NK-92 treated with Interleukin-12 subunit alpha and Interleukin-12 subunit beta, amount 100 ng/mL, for 24 hours (cell line): ENCODE results near the gene CENPA.
"Not testable (repeated sequence)": the region's sequence is repeated elsewhere in the genome, so short reads cannot be mapped to it uniquely, and the experiment has no call there.

Experiments used
- DNase-seq: peaks from one replicate; lab custom pipeline; 2025; lab: John Stamatoyannopoulos, UW

Gene CENPA

DNA sequence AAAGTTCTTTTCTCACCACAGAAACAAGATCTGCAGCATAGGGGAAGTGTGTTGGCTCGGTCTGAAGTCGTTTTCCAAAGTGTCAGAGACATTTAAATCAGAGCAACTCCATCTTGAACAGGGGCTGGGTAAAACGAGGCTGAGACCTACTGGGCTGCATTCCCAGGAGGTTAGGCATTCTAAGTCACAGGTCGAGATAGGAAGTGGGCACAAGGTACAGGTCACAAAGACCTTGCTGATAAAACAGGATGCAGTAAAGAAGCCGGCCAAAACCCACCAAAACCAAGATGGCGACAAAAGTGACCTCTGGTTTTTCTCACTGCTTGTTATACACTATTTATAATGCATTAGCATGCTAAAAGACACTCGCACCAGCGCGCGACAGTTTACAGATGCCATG, 24.9 kb upstream of the CENPA start:
- not testable (repeated sequence) for DNase-seq

DNA sequence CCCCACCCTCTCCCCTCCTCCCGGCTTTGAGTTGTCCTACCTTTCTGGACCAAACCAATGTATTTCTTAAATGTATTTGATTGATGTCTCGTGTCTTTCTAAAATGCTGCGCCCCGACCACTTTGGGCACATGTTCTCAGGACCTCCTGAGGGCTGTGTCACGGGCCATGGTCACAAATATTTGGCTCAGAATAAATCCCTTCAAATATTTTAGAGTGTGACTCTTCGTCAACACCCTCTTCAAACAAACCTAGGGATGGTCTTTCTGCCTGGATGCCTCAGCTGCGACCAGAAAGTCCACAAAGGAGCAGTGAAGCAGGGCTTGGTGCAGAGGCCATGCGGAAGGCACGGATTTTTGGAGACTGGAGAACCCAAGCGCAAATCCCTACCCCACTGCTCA, 22.8 kb upstream of the CENPA start:
- no peak for DNase-seq

DNA sequence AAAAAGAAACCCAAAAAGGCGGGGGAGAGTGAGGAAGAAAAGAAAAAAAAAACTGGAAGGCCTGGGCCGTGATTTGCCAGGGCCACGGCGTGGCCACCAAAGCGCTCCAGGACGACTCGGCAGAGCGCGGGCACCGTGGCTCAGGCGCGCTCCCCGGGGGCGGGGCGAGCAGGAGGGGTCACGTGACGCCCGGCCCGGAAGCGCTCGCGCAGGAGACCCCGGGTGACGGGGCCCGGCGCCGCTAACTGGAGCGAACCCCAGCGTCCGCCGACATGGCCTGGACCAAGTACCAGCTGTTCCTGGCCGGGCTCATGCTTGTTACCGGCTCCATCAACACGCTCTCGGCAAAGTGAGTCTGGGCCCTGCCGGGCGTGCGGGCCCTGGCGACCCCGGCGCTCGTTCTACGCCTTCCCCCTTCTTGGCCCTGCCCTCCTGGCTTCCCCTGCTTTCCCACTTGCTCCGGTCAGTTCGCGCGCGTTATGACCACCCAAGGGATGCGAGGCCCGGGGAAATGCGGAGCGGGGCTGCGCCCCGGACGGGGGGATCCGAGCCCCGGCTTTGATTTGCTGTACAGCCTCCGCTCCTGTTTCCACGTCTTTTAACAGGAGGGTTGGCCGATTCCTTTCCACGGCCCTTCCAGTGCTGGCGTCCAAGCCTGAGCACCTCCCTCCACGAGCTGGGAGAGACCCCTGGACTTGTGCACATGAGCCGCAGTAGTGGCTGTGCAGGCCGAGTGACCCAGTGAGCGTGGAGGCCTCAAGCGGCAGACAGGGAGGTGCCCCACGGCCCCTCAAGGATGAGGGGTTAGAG, 21.6 kb upstream of the CENPA start, which contains the start of gene SLC35F6:
SLC35F6 (plus strand) TSS at position 207 of the 810 bp plus-strand sequence; CDS start at position 273, 66 bp downstream.
- no peak for DNase-seq

- no peak for DNase-seq
Measured at GRCh38 chr2:26764906-26765305, 20.9 kb upstream of the CENPA start.

DNA sequence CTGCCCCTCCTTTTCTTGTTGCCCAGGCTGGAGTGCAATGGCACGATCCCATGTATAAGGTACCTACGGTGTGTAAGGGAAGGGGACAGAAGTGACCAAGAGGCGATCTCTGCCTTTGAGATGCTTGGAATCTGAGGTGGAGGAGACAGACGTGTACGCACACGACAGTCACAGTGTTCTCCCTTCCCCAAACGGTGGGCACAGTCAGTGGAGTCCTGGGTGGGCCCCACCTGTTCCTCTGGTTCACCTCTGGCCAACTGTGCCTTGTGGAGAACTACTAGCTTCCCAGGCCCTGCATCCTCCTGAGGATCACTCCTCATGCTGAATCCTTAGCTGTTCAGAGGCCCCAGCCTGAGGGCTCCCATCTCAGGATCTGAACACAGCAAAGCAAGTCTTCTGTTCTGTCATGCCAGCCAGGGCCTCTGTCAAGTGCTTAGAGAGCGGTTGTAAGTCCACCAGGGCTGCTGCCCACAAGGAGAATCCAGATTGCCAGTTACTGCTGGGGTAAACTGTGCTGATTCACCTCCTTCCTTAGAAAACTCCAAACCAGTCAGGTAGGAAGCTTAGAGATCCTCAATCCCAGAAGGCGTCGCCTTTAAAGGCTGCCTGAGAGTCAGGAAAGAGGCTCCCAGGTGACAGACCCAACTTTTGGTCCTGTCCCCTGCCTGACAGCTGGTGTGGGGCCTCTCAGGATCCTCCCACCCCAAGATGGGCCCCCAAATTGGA, 20.2 kb upstream of the CENPA start:
- no peak for DNase-seq

DNA sequence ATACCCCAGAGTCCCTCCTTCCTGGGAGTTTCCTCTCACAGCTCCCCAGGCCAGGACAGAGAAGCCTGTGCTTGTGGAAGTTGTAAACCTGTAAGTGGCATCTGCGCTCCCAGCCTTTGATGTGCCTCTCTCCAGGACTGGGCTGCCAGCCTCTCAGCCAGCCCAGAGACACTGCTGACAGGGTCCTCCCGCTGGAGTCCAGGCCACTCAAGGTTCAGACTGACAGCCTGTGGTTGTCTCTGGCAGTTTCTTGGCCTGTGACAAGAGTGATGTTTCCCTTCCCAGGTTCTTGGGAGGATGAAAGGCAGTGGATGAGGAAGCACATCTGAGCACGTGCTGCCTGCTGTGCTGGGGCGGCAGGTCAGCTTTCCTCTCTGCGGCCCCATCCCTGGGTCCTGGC, 18.7 kb upstream of the CENPA start:
- no peak for DNase-seq

GRCh38 chr2:26767894-26768487, 17.9 kb upstream of the CENPA start:
- DNase-seq: no peak

DNA sequence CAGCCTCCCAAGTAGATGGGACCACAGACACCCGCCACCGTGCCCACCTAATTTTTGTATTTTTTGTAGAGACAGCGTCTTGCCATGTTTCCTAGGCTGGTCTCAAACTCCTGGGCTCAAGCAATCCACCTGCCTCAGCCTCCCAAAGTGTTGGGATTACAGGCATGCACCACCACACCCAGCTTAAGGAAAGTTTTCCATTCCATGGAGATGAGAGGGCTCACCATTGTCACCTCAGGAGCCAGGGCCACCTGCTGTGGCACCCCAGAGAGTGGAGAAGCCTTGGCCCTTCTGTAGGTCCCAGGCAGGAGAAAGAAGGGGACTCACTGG, 17.1 kb upstream of the CENPA start:
- no peak for DNase-seq

DNA sequence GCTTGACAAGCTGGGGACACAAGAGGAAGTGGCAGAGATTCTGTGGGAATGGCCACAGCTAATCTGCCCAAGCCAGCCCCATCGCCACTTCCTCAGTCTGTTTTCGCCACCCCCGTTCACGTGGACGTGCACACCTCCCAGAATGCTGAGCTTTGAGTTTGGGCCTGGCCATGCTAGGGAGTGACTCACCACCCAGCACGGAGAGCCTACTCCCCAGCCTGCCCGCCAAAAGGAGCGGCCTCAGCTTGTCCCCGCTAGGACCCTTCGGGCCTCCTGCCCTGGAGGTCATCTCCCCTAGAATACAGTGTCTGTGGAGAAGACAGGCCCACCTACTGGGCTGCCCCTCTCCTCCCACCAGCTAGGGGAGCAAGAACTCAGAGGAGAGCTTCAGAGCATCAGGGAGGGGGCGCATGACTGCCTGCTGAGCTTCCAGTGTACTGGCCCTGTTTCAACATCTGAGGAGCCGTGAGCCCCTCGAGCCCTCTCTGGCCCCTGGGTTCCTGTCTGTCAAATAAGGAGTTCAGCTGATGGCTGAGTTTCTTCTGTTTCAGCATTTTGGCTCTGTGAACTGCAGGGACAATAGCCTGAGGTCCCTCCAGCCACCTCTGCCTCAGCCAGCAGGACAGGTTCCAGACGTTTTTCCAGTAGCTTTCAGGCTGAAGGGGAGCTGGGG, 16.6 kb upstream of the CENPA start:
- no peak for DNase-seq

GRCh38 chr2:26770986-26771586, 14.8 kb upstream of the CENPA start:
- DNase-seq: no peak

DNA sequence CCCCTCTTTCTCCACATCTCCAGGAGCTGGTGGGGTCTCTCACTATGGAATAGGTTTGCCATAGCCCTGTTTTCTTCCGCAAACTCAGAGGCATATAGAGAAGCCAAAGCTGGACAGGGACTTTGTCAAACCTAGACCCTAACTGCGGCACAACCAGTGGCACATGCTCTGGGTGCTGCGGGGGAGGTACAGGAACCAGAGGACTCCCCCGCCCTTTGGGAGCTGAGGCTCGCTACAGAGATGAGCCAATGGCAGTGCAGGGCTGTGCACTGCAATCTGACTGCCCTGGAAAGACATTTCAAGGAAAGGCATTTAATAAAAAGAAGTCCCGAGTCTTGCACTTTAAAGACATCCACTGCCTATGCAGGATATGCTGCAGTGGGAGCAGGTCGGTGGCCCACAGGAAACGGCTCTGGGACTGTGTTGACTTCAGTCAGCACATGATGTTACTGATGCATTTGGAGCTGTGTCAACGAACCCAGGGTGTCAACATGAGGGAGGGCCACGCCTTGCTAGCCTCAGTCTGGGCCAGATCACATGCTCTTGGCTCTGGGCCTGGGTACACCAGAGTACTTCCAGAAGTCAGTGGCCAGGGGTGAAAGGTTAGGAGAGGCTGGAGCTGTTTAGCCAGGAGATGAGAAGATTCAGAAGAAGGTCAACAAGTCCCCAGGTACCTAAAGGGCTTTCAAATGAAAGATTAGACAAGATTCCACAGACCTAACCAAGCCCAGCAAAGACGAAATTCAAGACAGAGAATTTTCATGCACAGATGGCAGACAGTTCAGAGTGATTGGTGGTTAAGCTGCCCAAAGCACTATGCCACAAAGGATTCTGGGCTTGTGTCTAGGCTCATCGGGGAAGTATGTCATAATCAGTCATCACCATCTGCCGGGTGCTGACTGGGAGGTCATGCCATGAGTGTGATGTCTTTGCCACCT, 13.5 kb upstream of the CENPA start:
- DNase-seq: no peak

DNA sequence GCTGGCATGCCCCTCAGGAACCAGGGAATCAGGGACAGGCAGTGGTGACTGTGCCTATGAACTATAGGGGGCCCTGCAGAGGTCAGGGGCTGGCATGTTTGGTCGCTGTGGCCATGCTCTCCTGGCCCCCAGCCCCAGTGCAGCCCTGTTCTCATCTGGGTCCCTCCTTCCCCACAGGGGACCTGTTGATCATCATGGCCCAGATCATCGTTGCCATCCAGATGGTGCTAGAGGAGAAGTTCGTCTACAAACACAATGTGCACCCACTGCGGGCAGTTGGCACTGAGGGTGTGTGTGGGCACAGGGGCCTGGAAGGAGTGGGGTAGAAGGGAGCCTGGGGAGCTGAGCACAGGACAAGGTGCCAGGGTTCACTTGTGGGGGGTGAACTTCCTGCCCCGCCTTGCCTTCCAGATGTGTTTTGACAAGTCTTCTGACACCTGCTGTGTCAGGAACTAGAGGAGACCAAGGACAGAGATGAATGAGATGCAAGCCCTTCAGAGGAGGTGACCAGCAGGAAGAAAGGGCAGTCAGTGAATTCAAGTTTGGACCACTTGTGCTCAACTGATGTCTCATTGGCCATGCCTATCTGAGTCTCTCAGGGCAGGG, 9.6 kb upstream of the CENPA start:
- no peak for DNase-seq

DNA sequence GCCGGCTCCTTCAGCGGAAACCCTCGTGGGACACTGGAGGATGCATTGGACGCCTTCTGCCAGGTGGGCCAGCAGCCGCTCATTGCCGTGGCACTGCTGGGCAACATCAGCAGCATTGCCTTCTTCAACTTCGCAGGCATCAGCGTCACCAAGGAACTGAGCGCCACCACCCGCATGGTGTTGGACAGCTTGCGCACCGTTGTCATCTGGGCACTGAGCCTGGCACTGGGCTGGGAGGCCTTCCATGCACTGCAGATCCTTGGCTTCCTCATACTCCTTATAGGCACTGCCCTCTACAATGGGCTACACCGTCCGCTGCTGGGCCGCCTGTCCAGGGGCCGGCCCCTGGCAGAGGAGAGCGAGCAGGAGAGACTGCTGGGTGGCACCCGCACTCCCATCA, 7.8 kb upstream of the CENPA start:
- no peak for DNase-seq

GRCh38 chr2:26778507-26778906, 7.3 kb upstream of the CENPA start:
- DNase-seq: no peak

DNA sequence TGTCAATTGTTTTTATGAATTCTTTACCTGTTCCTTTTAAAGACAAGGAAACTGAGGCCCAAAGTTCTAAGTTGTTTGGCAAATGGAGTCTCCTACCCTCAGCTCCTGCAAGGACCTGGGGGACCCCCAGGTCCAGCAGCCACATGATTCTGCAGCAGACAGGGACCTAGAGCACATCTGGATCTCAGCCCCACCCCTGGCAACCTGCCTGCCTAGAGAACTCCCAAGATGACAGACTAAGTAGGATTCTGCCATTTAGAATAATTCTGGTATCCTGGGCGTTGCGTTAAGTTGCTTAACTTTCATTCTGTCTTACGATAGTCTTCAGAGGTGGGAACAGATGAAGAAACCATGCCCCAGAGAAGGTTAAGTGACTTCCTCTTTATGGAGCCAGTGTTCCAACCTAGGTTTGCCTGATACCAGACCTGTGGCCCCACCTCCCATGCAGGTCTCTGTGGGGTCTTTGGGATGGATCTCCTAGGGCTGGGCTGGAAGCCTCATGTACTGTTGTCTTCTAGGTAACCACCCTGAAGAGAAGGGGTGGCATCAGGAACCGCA, 5.6 kb upstream of the CENPA start:
- no peak for DNase-seq

DNA sequence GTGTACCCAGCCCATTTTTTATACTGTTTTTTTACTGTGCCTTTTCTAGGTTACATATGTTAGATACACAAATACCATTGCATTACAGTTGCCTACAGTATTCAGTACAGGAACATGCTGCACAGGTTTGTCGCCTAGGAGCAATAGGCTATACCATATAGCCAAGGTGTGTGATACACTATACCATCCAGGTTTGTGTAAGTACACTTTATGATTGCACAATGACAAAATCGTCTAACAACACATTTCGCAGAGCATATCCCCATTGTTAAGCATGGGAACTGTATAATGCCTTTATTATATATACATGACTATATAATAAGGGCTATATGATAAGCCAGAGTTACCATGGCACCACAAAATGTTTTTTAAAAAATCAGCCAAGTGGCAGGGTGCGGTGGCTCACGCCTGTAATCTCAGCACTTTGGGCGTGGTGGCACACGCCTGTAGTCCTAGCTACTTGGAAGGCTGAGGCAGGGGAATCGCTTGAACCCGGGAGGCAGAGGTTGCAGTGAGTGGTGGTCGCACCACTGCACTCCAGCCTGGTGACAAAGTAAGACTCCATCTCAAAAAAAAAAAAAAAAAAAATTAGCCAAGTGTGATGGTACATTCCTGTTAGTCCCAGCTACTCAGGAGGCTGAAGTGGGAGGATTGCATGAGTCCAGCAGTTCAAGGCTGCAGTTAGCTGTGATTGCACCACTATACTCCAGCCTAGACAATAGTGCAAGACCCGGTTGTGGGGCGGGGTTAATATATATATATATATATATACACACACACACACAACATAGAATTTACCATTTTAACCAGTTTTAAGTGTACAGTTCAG, 2.8 kb upstream of the CENPA start:
- no peak for DNase-seq

- no peak for DNase-seq
Measured at GRCh38 chr2:26784570-26785234, 1.2 kb upstream of the CENPA start.

DNA sequence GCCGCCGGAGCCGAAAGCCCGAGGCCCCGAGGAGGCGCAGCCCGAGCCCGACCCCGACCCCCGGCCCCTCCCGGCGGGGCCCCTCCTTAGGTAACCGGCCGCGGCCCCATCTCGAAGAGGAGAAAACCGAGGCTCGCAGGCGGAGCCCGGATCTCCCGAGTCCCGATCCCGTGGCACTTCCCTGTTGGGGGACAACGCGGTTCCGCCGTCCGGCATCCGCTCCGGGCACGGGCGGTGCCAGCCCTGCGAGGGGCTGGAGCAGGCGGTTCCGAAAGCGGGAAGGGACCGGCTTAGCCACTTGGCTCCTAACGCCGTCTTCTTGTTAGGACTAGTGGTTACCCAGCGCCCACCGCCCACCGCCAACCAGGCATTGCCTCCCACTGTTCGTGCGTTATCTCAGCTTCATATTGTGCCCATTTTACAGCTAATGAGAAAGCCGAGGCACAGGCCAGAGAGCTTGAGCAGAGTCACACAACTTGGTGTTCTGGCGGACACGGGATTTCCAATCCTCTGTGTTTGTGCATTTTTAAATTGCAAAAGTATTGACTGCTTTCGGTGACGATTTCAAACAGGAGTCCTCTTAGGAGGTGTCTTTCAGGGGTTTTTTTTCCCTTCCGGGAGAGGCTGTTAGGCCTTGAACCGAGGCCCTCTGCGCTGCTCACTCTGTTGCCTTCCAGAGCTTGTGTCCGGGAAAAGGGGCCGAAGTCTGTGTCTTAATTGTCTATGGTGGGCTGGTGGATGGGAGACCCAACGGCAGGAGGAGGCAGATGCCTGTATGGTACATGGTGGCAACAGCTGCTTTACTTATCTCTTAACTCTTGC, 562 bp downstream of the CENPA start:
- no peak for DNase-seq
